ENCODE results near the gene SLC12A7.

DNA sequence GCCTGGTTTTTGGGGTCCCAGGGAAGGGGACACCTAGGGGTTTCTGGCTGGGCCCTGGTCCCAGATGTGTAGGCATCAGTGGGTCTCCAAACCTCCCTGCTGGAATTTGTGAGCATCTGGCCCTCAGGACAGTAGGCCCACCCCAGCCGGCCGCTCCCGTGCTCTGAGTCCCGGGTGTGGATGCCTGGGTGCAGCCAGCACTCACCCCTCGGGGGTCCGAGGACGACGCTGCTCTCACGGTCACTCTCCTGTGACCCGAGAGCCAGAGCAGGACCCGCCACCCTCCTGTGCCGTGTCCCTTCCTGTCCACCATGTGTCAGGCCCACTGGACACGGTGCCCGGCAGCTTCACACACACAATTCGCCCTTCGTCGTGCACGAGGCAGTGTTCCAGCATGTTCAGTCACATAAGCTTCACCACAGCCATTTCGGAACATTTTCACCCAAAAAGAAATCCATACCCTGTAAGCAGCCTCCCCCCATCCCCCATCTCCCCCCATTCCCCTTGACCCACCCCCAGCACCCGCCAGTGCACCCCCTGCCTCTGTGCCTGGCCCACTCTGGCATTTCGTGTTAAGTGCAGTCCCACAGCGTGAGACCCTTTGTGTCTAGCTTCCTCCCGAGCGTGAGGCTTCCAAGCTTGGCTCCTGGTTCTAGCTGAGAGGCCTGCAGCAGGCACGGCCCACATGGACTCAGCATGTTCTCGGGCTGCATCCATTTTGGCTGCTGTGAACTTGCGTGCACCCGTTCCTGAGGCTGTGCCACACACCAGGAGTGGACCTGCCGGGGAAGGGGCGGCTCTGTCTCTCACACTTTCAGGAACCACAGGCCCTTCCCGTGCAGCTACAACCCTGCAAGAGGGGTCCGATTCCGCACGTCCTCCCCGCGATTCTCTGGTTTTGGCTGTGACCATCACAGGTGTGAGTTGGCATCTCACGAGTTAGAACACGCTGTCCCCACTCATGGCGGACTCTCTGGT is 62.7 kb downstream of the SLC12A7 start:
- TF ChIP-seq, protein P1, sequence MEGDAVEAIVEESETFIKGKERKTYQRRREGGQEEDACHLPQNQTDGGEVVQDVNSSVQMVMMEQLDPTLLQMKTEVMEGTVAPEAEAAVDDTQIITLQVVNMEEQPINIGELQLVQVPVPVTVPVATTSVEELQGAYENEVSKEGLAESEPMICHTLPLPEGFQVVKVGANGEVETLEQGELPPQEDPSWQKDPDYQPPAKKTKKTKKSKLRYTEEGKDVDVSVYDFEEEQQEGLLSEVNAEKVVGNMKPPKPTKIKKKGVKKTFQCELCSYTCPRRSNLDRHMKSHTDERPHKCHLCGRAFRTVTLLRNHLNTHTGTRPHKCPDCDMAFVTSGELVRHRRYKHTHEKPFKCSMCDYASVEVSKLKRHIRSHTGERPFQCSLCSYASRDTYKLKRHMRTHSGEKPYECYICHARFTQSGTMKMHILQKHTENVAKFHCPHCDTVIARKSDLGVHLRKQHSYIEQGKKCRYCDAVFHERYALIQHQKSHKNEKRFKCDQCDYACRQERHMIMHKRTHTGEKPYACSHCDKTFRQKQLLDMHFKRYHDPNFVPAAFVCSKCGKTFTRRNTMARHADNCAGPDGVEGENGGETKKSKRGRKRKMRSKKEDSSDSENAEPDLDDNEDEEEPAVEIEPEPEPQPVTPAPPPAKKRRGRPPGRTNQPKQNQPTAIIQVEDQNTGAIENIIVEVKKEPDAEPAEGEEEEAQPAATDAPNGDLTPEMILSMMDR (conservative IDR thresholded peaks at IDR 0.05 in 1 of 2, IDR thresholded peaks at IDR 0.05 in 1 of 2; ENCODE audit: low read depth in 1 of 2, low read length in 2 of 2): no peak
- no peak for TF ChIP-seq EZH2 (IDR thresholded peaks at IDR 0.05; ENCODE audit: low read length, missing control alignments)
